Measurements from ENCODE around the gene GTF2F2.

Gene GTF2F2

GRCh38 chr13:45136741-45137504, 16.6 kb downstream of the GTF2F2 start:
- no peak for DNase-seq (ENCODE audit: extremely low spot score)
- ChIA-PET POLR2A (no interaction called here), CTCF (interaction anchor here (1.0 to 2.6 kb wide), 4 partner anchors 11 to 172 kb away, joined by 3 to 11 read pairs (median 4); no protein-coding TSS in a partner anchor)
- no peak for TF ChIP-seq CTCF (IDR thresholded peaks at IDR 0.05; ENCODE audit: control extremely low read depth, extremely low read depth, low read depth, missing control alignments)

GRCh38 chr13:45137526-45137925, 17.2 kb downstream of the GTF2F2 start:
- DNase-seq (ENCODE audit: extremely low spot score): no peak
- ChIA-PET CTCF (interaction anchor here (1.0 to 2.6 kb wide), 5 partner anchors 10 to 171 kb away, joined by 3 to 11 read pairs (median 5); no protein-coding TSS in a partner anchor), POLR2A (no interaction called here)
- no peak for TF ChIP-seq CTCF (IDR thresholded peaks at IDR 0.05; ENCODE audit: control extremely low read depth, extremely low read depth, low read depth, missing control alignments)

GRCh38 chr13:45138282-45138681, 18.0 kb downstream of the GTF2F2 start:
- CTCF ChIA-PET: interaction anchor here (1.0 to 2.6 kb wide), 4 partner anchors 9 to 170 kb away, joined by 3 to 11 read pairs (median 5); no protein-coding TSS in a partner anchor
- POLR2A ChIA-PET: no interaction called here
- TF ChIP-seq CTCF (IDR thresholded peaks at IDR 0.05; ENCODE audit: control extremely low read depth, extremely low read depth, low read depth, missing control alignments): no peak
- no peak for DNase-seq (ENCODE audit: extremely low spot score)

GRCh38 chr13:45141369-45141768, 21.1 kb downstream of the GTF2F2 start:
- no peak for DNase-seq (ENCODE audit: extremely low spot score)
- TF ChIP-seq CTCF (IDR thresholded peaks at IDR 0.05; ENCODE audit: control extremely low read depth, extremely low read depth, low read depth, missing control alignments): no peak
- ChIA-PET POLR2A (no interaction called here), CTCF (interaction anchor here (0.9 kb wide), 1 partner anchor 21 kb away, joined by 3 read pairs; no protein-coding TSS in a partner anchor)

- ChIA-PET CTCF (interaction anchor here (1.5 kb wide), 1 partner anchor 11 kb away, joined by 4 read pairs; no protein-coding TSS in a partner anchor), POLR2A (interaction anchor here (0.5 kb wide), 1 partner anchor 276 kb away, joined by 3 read pairs; the partner anchor contains the start of gene SLC25A30)
- DNase-seq (ENCODE audit: extremely low spot score): no peak
- TF ChIP-seq CTCF (IDR thresholded peaks at IDR 0.05; ENCODE audit: control extremely low read depth, extremely low read depth, low read depth, missing control alignments): no peak
These were observed 22.4 kb downstream of the GTF2F2 start for GRCh38 chr13:45142440-45143345.

- no peak for TF ChIP-seq CTCF (IDR thresholded peaks at IDR 0.05; ENCODE audit: control extremely low read depth, extremely low read depth, low read depth, missing control alignments)
- ChIA-PET POLR2A (no interaction called here), CTCF (interaction anchor here (1.5 to 4.6 kb wide), 2 partner anchors 11 to 13 kb away, joined by 4 to 26 read pairs; no protein-coding TSS in a partner anchor)
- DNase-seq (ENCODE audit: extremely low spot score): no peak
These were observed 23.0 kb downstream of the GTF2F2 start for GRCh38 chr13:45143346-45143751.
